ENCODE data around the gene MORC3.
"Not testable (repeated sequence)": the region's sequence is repeated elsewhere in the genome, so short reads cannot be mapped to it uniquely, and the experiment has no call there.

MORC3 gene

DNA sequence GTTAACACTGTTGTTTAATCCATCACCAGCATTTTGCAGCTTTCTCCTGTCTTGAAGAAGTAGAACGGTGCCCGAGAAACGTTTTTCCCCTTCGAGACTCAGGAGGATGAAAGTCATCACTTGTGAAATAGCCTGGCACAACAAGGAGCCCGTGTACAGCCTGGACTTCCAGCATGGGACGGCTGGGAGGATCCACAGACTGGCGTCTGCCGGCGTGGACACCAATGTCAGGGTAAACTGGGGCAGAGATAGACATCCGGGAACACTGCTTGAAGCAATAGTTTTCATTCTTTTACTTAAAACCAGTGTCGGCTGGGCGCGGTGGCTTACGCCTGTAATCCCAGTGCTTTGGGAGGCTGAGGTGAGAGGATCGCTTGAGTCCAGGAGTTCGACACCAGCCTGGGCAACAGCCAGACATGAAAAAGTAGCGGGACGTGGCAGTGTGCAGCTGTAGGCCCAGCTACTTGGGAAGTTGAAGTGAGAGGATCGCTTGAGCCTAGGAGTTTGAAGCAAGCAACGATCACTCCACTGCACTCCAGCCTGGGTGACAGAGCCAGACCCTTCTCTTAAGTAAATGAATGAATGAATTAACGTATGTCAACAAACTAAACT lies 66.1 kb downstream of the MORC3 start:
- no peak for DNase-seq

DNA sequence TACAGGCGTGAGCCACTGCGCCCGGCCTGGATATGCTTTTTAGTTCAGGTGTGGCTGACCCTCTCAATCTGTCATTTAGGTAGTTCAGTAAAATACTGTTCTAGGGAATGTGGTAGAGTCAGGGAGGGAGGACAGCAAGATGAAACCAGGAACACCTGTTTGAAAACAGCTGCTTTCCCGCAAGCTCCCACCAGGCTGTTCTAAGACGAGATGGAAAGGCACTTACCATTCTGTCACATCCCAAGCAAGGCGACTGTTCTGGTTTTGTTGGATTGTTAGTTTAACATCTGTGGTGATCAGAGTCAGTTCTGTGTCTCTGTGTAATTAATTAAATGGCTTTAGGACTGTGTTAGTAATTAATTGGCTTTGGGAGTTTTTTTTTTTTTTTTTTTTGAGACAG lies 68.1 kb downstream of the MORC3 start:
- DNase-seq: no peak

GRCh38 chr21:36388835-36389234 lies 68.8 kb downstream of the MORC3 start:
- no peak for DNase-seq

- not testable (repeated sequence) for DNase-seq
Observed at GRCh38 chr21:36391649-36392048, 71.7 kb downstream of the MORC3 start.

- DNase-seq: no peak
Observed at GRCh38 chr21:36395353-36396111, 75.5 kb downstream of the MORC3 start.

- no peak for DNase-seq
Observed at GRCh38 chr21:36396325-36396724, 76.3 kb downstream of the MORC3 start.

DNA sequence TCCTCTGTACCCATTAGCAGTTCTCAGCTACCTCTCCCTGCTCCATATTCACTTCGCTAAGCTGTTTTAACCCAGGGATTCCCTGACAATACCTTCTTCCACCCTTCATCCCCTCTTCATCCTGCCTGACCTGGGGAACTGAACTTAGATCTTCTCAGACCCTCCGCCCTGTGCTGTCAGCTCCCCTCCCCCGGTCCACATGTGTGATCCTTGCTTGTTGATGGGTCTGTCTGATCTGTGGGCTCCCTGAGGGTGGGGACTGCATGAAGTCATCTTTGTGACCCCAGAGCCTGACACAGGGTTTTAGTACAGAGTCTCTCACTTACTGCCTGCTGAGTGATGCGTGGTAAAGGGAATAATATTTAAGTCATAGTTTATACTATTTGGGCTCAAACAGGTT lies 77.0 kb downstream of the MORC3 start:
- DNase-seq: no peak

- no peak for DNase-seq
Observed at GRCh38 chr21:36397606-36398005, 77.6 kb downstream of the MORC3 start.

GRCh38 chr21:36399736-36400135 lies 79.7 kb downstream of the MORC3 start:
- DNase-seq: not testable (repeated sequence)

DNA sequence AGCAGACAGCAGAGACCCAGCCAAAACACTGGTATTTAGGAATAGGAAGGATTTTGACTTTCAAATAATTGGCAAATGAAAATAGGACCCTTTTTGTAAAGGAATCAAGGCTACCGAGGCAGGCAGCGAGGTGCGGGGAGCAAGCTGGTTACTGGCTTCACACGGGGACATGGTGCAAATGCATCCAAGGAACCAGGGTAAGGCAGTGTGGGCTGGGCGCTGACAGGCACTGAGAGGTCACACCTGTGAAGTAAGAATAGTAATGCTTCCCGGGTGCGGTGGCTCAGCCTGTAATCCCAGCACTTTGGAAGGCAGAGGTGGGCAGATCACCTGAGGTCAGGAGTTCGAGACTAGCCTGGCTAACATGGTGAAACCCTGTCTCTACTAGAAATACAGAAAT lies 80.7 kb downstream of the MORC3 start:
- no peak for DNase-seq

- DNase-seq: no peak
Observed at GRCh38 chr21:36402339-36402738, 82.3 kb downstream of the MORC3 start.

DNA sequence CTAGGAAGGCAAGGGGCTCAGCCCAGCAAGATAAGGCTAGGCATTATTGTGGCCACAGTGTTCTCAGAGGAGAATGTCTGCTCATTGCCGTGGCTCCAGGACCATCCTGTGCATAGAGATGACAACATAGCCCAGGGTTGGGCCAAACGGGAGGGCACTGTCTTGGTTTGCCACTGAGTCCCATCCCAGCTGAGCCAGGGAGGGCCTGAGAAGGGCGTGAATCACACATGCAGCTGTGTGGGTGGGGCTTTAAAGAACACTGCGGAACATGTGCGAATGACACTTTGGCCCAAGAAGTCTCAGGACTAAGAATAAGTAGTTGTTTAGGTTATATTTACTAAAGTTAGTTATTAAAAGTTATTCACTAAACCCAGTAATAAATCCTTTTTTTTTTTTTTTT lies 83.7 kb downstream of the MORC3 start:
- no peak for DNase-seq

DNA sequence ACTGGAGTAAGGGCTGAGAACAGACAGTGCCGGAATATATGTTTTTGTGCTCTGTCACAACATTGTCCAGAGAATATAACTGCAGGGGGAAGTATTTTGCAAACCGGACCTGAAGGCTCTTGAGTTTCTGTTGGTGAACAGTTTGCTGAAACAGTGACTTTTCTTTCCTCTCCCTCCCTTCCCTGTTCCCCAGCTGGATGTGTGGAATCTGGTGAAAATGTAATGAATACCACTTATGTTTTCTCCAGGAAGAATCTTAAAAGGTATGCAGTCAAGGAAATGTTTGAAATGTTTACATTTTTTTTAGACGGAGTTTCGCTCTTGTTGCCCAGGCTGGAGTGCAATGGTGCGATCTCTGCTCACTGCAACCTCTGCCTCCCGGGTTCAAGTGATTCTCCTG lies 88.6 kb downstream of the MORC3 start:
- no peak for DNase-seq

DNA sequence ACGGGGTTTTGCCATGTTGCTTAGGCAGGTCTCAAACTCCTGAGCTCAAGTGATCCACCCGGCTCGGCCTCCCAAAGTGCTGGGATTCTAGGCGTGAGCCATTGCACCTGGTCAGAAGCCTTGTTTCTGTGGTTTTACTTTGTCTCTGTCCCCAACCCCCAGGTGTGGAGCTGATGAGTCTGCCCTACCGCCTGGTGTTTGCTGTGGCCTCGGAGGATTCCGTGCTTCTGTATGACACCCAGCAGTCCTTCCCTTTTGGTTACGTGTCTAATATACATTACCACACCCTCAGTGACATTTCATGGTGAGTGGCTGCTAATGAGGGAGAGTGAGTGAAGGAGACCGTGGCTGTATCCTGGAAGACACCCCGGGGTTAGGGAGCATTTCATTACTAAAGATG lies 91.3 kb downstream of the MORC3 start:
- no peak for DNase-seq

- DNase-seq: no peak
Observed at GRCh38 chr21:36412916-36413315, 92.9 kb downstream of the MORC3 start.

DNA sequence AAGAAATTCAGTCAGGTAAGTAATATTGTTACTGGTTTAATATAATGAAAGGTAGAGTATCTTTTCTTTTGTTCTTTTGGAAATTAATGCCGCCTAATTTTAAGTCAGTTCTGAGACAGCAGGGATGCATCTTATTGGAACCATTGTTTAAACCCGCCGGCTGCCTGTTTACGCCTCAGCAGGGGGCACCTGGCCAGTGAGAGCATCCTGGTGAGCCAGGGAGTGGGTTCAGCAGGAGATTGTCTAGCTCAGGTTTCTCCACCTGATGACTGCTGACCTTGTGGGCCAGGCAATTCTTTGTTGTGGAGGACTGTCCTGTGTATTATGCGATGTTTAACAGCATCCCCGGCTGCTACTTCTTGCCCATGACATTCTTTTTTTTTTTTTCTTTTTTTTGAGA lies 95.4 kb downstream of the MORC3 start:
- DNase-seq: no peak

DNA sequence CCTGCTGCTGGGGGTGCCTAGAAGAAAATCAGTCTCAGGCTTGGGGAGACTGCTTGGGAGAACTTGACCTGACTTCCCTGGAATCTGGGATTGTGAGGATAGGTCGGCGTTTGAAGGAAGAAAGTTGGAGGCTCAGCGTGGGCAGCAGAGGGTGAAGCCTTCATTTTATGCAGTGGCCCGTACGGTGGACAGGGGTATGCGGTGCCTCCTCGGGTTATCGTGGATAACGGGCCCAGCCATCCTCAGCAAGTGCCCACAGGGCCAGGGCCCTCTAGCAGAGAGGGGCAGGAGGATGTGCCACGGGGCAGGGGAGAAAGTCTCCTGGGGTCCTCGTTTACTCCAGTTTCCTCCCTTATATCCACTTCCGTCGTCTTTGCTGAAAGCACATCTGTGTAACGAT lies 99.2 kb downstream of the MORC3 start:
- DNase-seq: no peak

- DNase-seq: peak; percentile 42 to 56
Observed at GRCh38 chr21:36419996-36420395, 100.0 kb downstream of the MORC3 start.

GRCh38 chr21:36420571-36421339 lies 100.8 kb downstream of the MORC3 start:
- no peak for DNase-seq

- DNase-seq: peak; percentile 25 to 50
Observed at GRCh38 chr21:36422279-36423098, 102.5 kb downstream of the MORC3 start.

DNA sequence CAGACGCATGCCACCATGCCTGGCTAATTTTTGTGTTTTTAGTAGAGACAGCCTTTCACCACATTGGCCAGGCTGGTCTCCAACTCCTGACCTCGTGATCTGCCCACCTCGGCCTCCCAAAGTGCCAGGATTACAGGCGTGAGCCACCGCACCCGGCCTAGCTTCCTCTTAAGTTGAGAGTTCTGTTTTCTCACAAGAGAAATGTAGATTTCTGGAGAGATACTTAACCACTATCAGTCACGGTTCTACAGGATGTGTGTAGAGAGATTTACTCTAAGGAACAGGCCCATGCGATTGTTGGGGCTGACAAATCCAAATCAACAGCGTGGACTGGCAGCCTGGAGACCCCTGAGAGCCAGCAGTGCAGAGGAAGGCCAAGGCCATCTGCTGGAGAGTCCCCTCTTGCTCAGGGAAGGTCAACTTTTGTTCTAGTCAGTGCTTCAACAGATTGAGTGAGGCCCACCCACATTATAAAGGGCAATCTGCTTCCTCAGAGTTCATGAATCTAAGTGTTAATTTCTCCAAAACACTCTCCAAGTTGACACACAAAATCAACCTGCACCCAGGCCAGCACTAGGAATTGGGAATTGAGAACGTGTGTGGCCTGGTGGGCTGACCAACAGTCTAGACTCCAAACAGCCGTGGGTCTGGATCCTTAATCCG lies 103.9 kb downstream of the MORC3 start:
- DNase-seq: no peak

DNA sequence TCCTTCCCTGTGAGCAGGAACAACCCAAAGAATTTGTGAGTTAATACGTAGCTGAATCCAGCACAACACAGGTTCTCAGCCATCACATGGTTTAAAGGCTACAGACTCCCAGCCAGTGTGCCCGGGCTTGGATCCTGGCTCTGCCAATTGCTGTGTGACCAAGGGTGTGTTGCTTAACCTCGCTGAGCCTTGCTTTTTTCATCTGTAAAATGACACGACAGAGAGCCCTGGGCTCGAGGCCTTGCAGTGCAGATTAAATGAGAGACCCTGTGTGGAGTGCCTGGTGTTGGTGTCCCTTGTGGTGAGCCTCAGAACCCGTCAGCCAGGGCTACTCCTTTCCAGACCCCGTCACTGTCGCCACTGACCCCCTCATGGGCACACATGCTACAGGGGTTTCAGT lies 104.6 kb downstream of the MORC3 start:
- DNase-seq: no peak

DNA sequence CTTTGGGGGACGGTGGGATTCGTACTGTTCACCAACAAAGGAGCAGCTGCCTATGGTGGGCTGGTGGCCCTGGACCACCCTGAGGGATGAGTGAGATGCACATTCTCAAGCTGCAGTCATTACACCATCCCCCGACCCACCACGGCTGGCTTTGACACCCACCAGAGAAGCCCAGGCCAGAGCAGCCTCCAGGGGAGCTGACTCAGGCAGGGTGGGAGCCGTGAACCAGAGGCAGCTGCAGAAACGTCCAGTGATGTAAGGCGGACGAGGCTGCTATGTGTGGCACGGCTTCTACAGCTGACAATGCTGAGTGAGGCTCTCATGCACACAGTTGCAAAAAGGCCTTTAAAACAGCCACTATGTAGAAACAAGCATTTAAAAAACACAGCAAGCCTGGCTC lies 105.3 kb downstream of the MORC3 start:
- DNase-seq: no peak

Data from stimulated activated CD4-positive, alpha-beta T cell treated with anti-CD3 and anti-CD28 coated beads, Interleukin-2, amount 100 ng/mL, for 24 hours (primary cell).